ENCODE data around the gene DNAJC16.
"Not testable (repeated sequence)": the region's sequence is repeated elsewhere in the genome, so short reads cannot be mapped to it uniquely, and the experiment has no call there.

DNAJC16 gene

GRCh38 chr1:15507278-15507677 lies 19.4 kb upstream of the DNAJC16 start:
- no peak for DNase-seq (ENCODE audit: low read depth)

GRCh38 chr1:15508700-15509487 lies 17.8 kb upstream of the DNAJC16 start:
- no peak for DNase-seq (ENCODE audit: low read depth)

GRCh38 chr1:15509586-15509985 lies 17.1 kb upstream of the DNAJC16 start:
- DNase-seq (ENCODE audit: low read depth) = no peak

- DNase-seq (ENCODE audit: low read depth) = no peak
Measured at GRCh38 chr1:15510611-15511405, 15.8 kb upstream of the DNAJC16 start.

GRCh38 chr1:15513192-15513591 lies 13.5 kb upstream of the DNAJC16 start:
- no peak for DNase-seq (ENCODE audit: low read depth)

GRCh38 chr1:15513919-15514318 lies 12.7 kb upstream of the DNAJC16 start:
- DNase-seq (ENCODE audit: low read depth) = no peak

GRCh38 chr1:15514557-15514956 lies 12.1 kb upstream of the DNAJC16 start:
- DNase-seq (ENCODE audit: low read depth) = not testable (repeated sequence)

GRCh38 chr1:15515022-15515663 lies 11.5 kb upstream of the DNAJC16 start:
- DNase-seq (ENCODE audit: low read depth) = no peak

- no peak for DNase-seq (ENCODE audit: low read depth)
Measured at GRCh38 chr1:15519625-15520024, 7.0 kb upstream of the DNAJC16 start.

- DNase-seq (ENCODE audit: low read depth) = not testable (repeated sequence)
Measured at GRCh38 chr1:15521206-15521906, 5.3 kb upstream of the DNAJC16 start.

GRCh38 chr1:15522551-15522950 lies 4.1 kb upstream of the DNAJC16 start:
- DNase-seq (ENCODE audit: low read depth) = no peak

- DNase-seq (ENCODE audit: low read depth) = peak; percentile 34
Measured at GRCh38 chr1:15523104-15524020, 3.3 kb upstream of the DNAJC16 start.

GRCh38 chr1:15524021-15524282 lies 2.7 kb upstream of the DNAJC16 start, which contains the start of gene CASP9:
Gene CASP9, minus strand, starts transcription at chr1:15524215. Its CDS starts 15 bp downstream, at chr1:15524200.
- DNase-seq (ENCODE audit: low read depth) = no peak

GRCh38 chr1:15524283-15525049 lies 2.2 kb upstream of the DNAJC16 start:
- DNase-seq (ENCODE audit: low read depth) = peak; percentile 98

- no peak for DNase-seq (ENCODE audit: low read depth)
Measured at GRCh38 chr1:15525050-15526020, 1.3 kb upstream of the DNAJC16 start.

- DNase-seq (ENCODE audit: low read depth) = no peak
Measured at GRCh38 chr1:15526021-15526489, 593 bp upstream of the DNAJC16 start.

GRCh38 chr1:15531003-15531402 lies 4.4 kb downstream of the DNAJC16 start:
- no peak for DNase-seq (ENCODE audit: low read depth)

GRCh38 chr1:15531682-15532081 lies 5.0 kb downstream of the DNAJC16 start:
- DNase-seq (ENCODE audit: low read depth) = no peak

- no peak for DNase-seq (ENCODE audit: low read depth)
Measured at GRCh38 chr1:15538771-15539170, 12.1 kb downstream of the DNAJC16 start.
